Astrocyte (in vitro differentiated cells and primary cell): ENCODE data around the gene SMAD1. TPM values are rescaled to one million over a fixed set of nuclear protein-coding genes. Genes with fewer than 3 reads are reported as not detected.
A peak's percentile ranks its signal among the peaks of the same experiment; 100 is the strongest.

Source experiments
- DNase-seq: peaks from one replicate; pipeline ENCODE4 v3.0.0-alpha.2; 2010; ENCODE audit warnings: low read depth
- FAIRE-seq: peaks from 2 replicates; lab custom pipeline; 2011; peaks lifted over from hg19 to GRCh38; lab: Jason Lieb, UNC
- H2AFZ ChIP-seq: 2 replicates; pipeline ENCODE4 v1.6.0; 2012; ENCODE audit warnings: low read depth, low read length, inconsistent platforms
- H3K27ac ChIP-seq: 2 replicates; pipeline ENCODE4 v1.5.1; 2011; ENCODE audit warnings: low read depth, low read length, inconsistent platforms
- H3K27me3 ChIP-seq: 2 replicates; pipeline ENCODE4 v1.6.0; 2011; ENCODE audit warnings: low read length, inconsistent platforms; ENCODE audit not compliant: insufficient read depth
- H3K36me3 ChIP-seq: 2 replicates; pipeline ENCODE4 v1.5.1; 2011; ENCODE audit warnings: low read length, inconsistent platforms; ENCODE audit not compliant: insufficient read depth
- H3K4me1 ChIP-seq: 2 replicates; pipeline ENCODE4 v1.5.1; 2011; ENCODE audit warnings: low read length, inconsistent platforms; ENCODE audit not compliant: insufficient read depth
- H3K4me2 ChIP-seq: 2 replicates; pipeline ENCODE4 v1.6.0; 2012; ENCODE audit warnings: low read length, inconsistent platforms
- H3K4me3 ChIP-seq: 2 replicates; pipeline ENCODE4 v1.5.1; 2011; ENCODE audit warnings: low read depth, mild to moderate bottlenecking, low read length, inconsistent platforms; ENCODE audit not compliant: insufficient read depth
- H3K79me2 ChIP-seq: 2 replicates; pipeline ENCODE4 v1.6.0; 2012; ENCODE audit warnings: mild to moderate bottlenecking, low read length, inconsistent platforms; ENCODE audit not compliant: insufficient read depth
- H3K9ac ChIP-seq: 2 replicates; pipeline ENCODE4 v1.6.0; 2012; ENCODE audit warnings: mild to moderate bottlenecking, low read length, inconsistent platforms
- H3K9me3 ChIP-seq: 2 replicates; pipeline ENCODE4 v1.5.1; 2012; ENCODE audit warnings: low read depth, mild to moderate bottlenecking, low read length, inconsistent platforms; ENCODE audit not compliant: insufficient read depth
- H4K20me1 ChIP-seq: 2 replicates; pipeline ENCODE4 v1.6.0; 2012; ENCODE audit warnings: low read length, inconsistent platforms; ENCODE audit not compliant: insufficient read depth
- H3K27ac Mint-ChIP-seq: one replicate; pipeline ENCODE4 v1.8.0; 2021; ENCODE audit warnings: mild to moderate bottlenecking, mixed read lengths; ENCODE audit not compliant: unreplicated experiment
- H3K27me3 Mint-ChIP-seq: one replicate; pipeline ENCODE4 v1.8.0; 2021; ENCODE audit warnings: low read depth, mixed read lengths; ENCODE audit not compliant: unreplicated experiment
- H3K36me3 Mint-ChIP-seq: one replicate; pipeline ENCODE4 v1.8.0; 2021; ENCODE audit warnings: low read depth, mixed read lengths; ENCODE audit not compliant: unreplicated experiment
- H3K4me1 Mint-ChIP-seq: one replicate; pipeline ENCODE4 v1.8.0; 2021; ENCODE audit warnings: low read depth, mixed read lengths; ENCODE audit not compliant: unreplicated experiment
- H3K4me3 Mint-ChIP-seq: one replicate; pipeline ENCODE4 v1.8.0; 2021; ENCODE audit warnings: mild to moderate bottlenecking, moderate library complexity, mixed read lengths; ENCODE audit not compliant: unreplicated experiment
- H3K9me3 Mint-ChIP-seq: one replicate; pipeline ENCODE4 v1.8.0; 2021; ENCODE audit warnings: mild to moderate bottlenecking, mixed read lengths; ENCODE audit not compliant: unreplicated experiment
- CTCF ChIP-seq: IDR thresholded peaks from 2 replicates; pipeline ENCODE4 v1.5.1; 2011; ENCODE audit warnings: low read depth, mild to moderate bottlenecking, inconsistent platforms, low read length, moderate library complexity; ENCODE audit not compliant: insufficient read depth
- EZH2 ChIP-seq: IDR thresholded peaks from 2 replicates; pipeline ENCODE4 v1.6.1; 2012; ENCODE audit warnings: mild to moderate bottlenecking, low read length, inconsistent platforms; ENCODE audit not compliant: insufficient read depth
- total RNA-seq: library from RNA; stranded (reverse); gene quantifications from 2 replicates; pipeline ENCODE4 v1.2.1, GENCODE V29; 2021

Gene SMAD1
- total RNA-seq, 1 donor from 2014 or later = 29.6 TPM

- Histone ChIP-seq H3K4me1 (no peaks in the 10 kb centered on the region), H3K27ac (no peak overlapping the region), H4K20me1 (peaks cover 26% of the 10 kb centered on the region), H3K79me2 (peaks cover 65% of the 10 kb centered on the region), H3K27me3 (no peaks in the 10 kb centered on the region), H3K36me3 (no peaks in the 10 kb centered on the region), H3K4me2 (no peak overlapping the region), H2AFZ (no peak overlapping the region), H3K9ac (no peak overlapping the region), H3K9me3 (no peaks in the 10 kb centered on the region), H3K4me3 (no peak overlapping the region)
- no peaks in the 10 kb centered on the region for H3K9me3 Mint-ChIP-seq
- H3K4me1 Mint-ChIP-seq = peaks cover 26% of the 10 kb centered on the region
- no peak for FAIRE-seq
- TF ChIP-seq EZH2 (no peak), CTCF (no peak)
- no peaks in the 10 kb centered on the region for H3K27me3 Mint-ChIP-seq
- H3K27ac Mint-ChIP-seq = no peak overlapping the region
- H3K4me3 Mint-ChIP-seq = no peak overlapping the region
- no peaks in the 10 kb centered on the region for H3K36me3 Mint-ChIP-seq
- DNase-seq = no peak
Measured at GRCh38 chr4:145527773-145528172, 46.1 kb downstream of the SMAD1 start.

GRCh38 chr4:145528601-145529000, 46.9 kb downstream of the SMAD1 start:
- H3K27me3 Mint-ChIP-seq = no peaks in the 10 kb centered on the region
- Histone ChIP-seq H3K4me2 (no peak overlapping the region), H3K9me3 (no peaks in the 10 kb centered on the region), H3K79me2 (peaks cover 57% of the 10 kb centered on the region), H3K27ac (no peak overlapping the region), H3K9ac (no peak overlapping the region), H3K27me3 (no peaks in the 10 kb centered on the region), H4K20me1 (peaks cover 28% of the 10 kb centered on the region), H2AFZ (no peak overlapping the region), H3K4me1 (no peaks in the 10 kb centered on the region), H3K36me3 (no peaks in the 10 kb centered on the region), H3K4me3 (no peak overlapping the region)
- H3K36me3 Mint-ChIP-seq = no peaks in the 10 kb centered on the region
- FAIRE-seq (no peak), DNase-seq (no peak)
- peak overlapping the region; percentile 8 for H3K27ac Mint-ChIP-seq
- H3K9me3 Mint-ChIP-seq = no peaks in the 10 kb centered on the region
- peaks cover 32% of the 10 kb centered on the region for H3K4me1 Mint-ChIP-seq
- H3K4me3 Mint-ChIP-seq = no peak overlapping the region
- TF ChIP-seq CTCF (no peak), EZH2 (no peak)

GRCh38 chr4:145530189-145530588, 48.5 kb downstream of the SMAD1 start:
- Histone ChIP-seq H3K27me3 (no peaks in the 10 kb centered on the region), H4K20me1 (peaks cover 22% of the 10 kb centered on the region), H2AFZ (no peak overlapping the region), H3K27ac (no peak overlapping the region), H3K4me2 (no peak overlapping the region), H3K4me3 (no peak overlapping the region), H3K79me2 (peaks cover 47% of the 10 kb centered on the region), H3K9ac (no peak overlapping the region), H3K4me1 (no peaks in the 10 kb centered on the region), H3K9me3 (no peaks in the 10 kb centered on the region), H3K36me3 (no peaks in the 10 kb centered on the region)
- Mint-ChIP-seq H3K36me3 (no peaks in the 10 kb centered on the region), H3K27ac (no peak overlapping the region), H3K4me1 (peaks cover 25% of the 10 kb centered on the region), H3K9me3 (no peaks in the 10 kb centered on the region), H3K27me3 (no peaks in the 10 kb centered on the region), H3K4me3 (no peak overlapping the region)
- no peak for DNase-seq
- no peak for FAIRE-seq
- TF ChIP-seq CTCF (no peak), EZH2 (no peak)
